Calu3 (cell line): ENCODE data around the gene RBM15. TPM values are rescaled to one million over a fixed set of nuclear protein-coding genes. Genes with fewer than 3 reads are reported as not detected.

Experiments
- BruUV-seq: library from RNA; stranded (reverse); fragments of 400-500 nt; replicated peaks from 2 replicates; lab custom pipeline; 2021; lab: Mats Ljungman, UMichigan
- CTCF ChIA-PET: fragments of 300-600 bp; sonication (Branson Sonifier 250); formaldehyde crosslinking; loops from one replicate; lab custom pipeline; 2022; ENCODE audit warnings: antibody characterized with exemption; lab: Charles Lee
- DNase-seq: peaks from one replicate; pipeline ENCODE4 v3.0.0; 2022
- H3K27ac Mint-ChIP-seq: one replicate; pipeline ENCODE4 v1.8.0; 2022; ENCODE audit warnings: mixed read lengths; ENCODE audit not compliant: unreplicated experiment
- H3K27me3 Mint-ChIP-seq: one replicate; pipeline ENCODE4 v1.8.0; 2022; ENCODE audit warnings: mixed read lengths; ENCODE audit not compliant: unreplicated experiment
- H3K36me3 Mint-ChIP-seq: one replicate; pipeline ENCODE4 v1.8.0; 2022; ENCODE audit warnings: mild to moderate bottlenecking, moderate library complexity, mixed read lengths; ENCODE audit not compliant: insufficient read depth, unreplicated experiment
- H3K4me1 Mint-ChIP-seq: one replicate; pipeline ENCODE4 v1.8.0; 2022; ENCODE audit warnings: mild to moderate bottlenecking, low read depth, mixed read lengths; ENCODE audit not compliant: unreplicated experiment
- H3K4me3 Mint-ChIP-seq: one replicate; pipeline ENCODE4 v1.8.0; 2022; ENCODE audit warnings: mild to moderate bottlenecking, low read depth, moderate library complexity, mixed read lengths; ENCODE audit not compliant: unreplicated experiment
- H3K9me3 Mint-ChIP-seq: one replicate; pipeline ENCODE4 v1.8.0; 2022; ENCODE audit warnings: low read depth, mixed read lengths; ENCODE audit not compliant: unreplicated experiment
- intact Hi-C: fragments of 100-400 bp; cut with micrococcal nuclease; formaldehyde crosslinking; loops from one replicate; pipeline ENCODE4 v1.10.0; 2022; ENCODE audit not compliant: unreplicated experiment
- total RNA-seq: library from RNA; stranded (reverse); gene quantifications from 2 replicates; pipeline ENCODE4 v1.2.3, GENCODE V29; 2022
- TF ChIP-seq, protein P1 (sequence below): fragments of 200-600 bp; IDR thresholded peaks from one replicate; pipeline ENCODE4 v1.8.0; 2022; ENCODE audit warnings: antibody characterized with exemption; ENCODE audit not compliant: unreplicated experiment

The RBM15 gene
- total RNA-seq, 1 experiment from 2014 or later = 35.6 TPM

DNA sequence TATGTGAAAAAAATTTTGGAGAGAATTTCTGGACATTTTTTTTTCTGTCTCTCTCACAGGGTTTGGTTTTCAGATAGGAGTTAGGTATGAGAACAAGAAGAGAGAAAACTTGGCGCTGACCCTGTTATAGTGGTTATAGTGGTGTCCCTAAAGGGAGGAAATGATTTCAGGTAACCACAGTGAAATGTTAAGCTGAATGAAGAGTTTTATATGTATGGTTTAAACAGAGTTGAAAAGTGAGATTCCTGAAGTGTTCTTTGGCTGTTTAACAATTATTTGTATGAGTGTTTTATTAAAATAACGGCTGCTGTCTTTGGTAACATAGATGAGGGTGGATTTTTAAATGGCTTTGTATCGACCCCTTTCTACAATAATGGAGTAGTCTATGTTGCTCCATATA lies 6.3 kb downstream of the RBM15 start:
- no TSS peak for BruUV-seq
- intact Hi-C loops = no loop called here
- no peak for DNase-seq
- Mint-ChIP-seq H3K4me1 (peaks cover 37% of the 10 kb centered on the region), H3K4me3 (no peak overlapping the region), H3K27me3 (no peaks in the 10 kb centered on the region), H3K36me3 (peaks cover 60% of the 10 kb centered on the region), H3K27ac (no peak overlapping the region), H3K9me3 (no peaks in the 10 kb centered on the region)
- TF ChIP-seq, protein P1, sequence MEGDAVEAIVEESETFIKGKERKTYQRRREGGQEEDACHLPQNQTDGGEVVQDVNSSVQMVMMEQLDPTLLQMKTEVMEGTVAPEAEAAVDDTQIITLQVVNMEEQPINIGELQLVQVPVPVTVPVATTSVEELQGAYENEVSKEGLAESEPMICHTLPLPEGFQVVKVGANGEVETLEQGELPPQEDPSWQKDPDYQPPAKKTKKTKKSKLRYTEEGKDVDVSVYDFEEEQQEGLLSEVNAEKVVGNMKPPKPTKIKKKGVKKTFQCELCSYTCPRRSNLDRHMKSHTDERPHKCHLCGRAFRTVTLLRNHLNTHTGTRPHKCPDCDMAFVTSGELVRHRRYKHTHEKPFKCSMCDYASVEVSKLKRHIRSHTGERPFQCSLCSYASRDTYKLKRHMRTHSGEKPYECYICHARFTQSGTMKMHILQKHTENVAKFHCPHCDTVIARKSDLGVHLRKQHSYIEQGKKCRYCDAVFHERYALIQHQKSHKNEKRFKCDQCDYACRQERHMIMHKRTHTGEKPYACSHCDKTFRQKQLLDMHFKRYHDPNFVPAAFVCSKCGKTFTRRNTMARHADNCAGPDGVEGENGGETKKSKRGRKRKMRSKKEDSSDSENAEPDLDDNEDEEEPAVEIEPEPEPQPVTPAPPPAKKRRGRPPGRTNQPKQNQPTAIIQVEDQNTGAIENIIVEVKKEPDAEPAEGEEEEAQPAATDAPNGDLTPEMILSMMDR = no peak
- CTCF ChIA-PET = no interaction called here

DNA sequence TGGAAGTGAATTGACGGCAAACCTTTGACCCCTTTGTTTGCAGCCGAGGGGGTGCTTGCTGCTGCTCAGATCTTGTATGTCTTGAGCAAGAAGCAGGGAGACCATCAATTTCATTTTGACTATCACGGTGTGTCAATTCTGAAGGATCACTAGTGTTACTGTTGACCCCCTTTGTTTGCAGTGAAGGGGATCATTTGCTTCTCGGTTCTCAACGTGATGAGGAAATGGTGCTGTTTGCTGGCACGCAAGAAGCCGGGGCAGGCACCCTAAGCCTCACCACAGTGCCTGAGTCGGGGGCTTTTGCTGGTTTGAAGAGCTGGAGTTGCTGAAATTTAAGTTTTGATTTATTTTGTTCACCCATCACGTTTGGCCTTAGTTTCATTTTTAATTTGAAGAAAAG lies 7.5 kb downstream of the RBM15 start:
- H3K9me3 Mint-ChIP-seq = no peaks in the 10 kb centered on the region
- CTCF ChIA-PET = no interaction called here
- no peak overlapping the region for H3K4me3 Mint-ChIP-seq
- no peaks in the 10 kb centered on the region for H3K27me3 Mint-ChIP-seq
- no peak overlapping the region for H3K27ac Mint-ChIP-seq
- TF ChIP-seq, protein P1 = no peak
- intact Hi-C loops = no loop called here
- H3K36me3 Mint-ChIP-seq = peaks cover 58% of the 10 kb centered on the region
- no peak for DNase-seq
- peaks cover 44% of the 10 kb centered on the region for H3K4me1 Mint-ChIP-seq
- no TSS peak for BruUV-seq

DNA sequence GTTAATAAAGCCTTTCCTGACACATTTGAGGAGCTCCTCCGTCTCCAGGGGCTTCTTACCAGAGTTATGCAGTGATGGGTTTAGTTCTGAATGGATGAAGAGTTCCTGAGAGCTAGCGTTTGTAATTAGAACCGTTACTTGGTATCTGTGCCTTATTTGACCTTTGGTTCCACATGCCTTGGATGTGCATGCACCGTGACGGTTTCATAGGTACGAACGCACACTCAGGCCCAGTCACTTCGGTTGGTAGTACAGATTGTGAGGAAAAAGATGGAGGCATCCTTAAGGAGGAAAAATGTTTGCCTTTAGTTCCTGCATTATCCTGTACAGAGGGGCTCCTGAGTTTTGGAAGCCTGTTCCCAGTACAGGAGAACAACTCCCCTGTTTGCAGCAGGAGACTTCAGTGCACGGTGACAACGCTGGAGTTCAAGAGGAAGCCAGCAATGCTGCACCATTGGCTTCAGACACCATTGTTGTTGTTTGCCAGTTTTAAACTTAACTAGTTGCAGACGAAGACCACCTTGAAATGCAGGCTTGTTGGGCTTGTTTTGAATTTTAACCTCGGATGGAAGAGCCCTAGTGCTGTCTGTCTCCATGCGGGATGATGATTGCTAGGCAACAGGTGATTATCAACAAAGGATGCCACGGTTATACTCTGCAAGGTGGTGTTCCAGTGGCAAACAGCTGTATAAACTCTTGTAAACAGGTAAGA lies 8.2 kb downstream of the RBM15 start:
- Mint-ChIP-seq H3K36me3 (peaks cover 51% of the 10 kb centered on the region), H3K27me3 (no peaks in the 10 kb centered on the region), H3K4me3 (no peak overlapping the region), H3K9me3 (no peaks in the 10 kb centered on the region), H3K4me1 (peaks cover 44% of the 10 kb centered on the region), H3K27ac (no peak overlapping the region)
- intact Hi-C loops = no loop called here
- DNase-seq = no peak
- CTCF ChIA-PET = no interaction called here
- TF ChIP-seq, protein P1 = no peak
- no TSS peak for BruUV-seq

DNA sequence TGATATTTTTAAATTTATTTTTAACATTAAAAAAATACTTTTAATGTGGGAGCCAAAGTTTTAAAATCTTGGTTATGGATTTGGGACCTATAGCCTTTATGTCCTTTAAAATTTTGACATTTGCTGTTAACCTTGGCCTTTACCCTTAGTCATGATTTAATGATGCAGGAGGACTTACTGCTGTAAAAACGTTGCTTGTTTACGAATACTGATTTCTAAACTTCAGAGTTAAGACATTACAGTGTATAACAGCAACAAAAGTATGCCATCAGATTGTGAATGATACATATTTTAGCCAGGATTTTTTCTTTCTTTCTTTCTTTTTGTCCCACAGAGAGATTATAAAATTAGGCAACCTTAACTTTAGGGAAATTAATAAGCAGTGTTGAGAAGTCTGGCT lies 8.9 kb downstream of the RBM15 start:
- CTCF ChIA-PET = no interaction called here
- no peak for DNase-seq
- peaks cover 44% of the 10 kb centered on the region for H3K4me1 Mint-ChIP-seq
- no peak overlapping the region for H3K27ac Mint-ChIP-seq
- no peaks in the 10 kb centered on the region for H3K9me3 Mint-ChIP-seq
- peaks cover 44% of the 10 kb centered on the region for H3K36me3 Mint-ChIP-seq
- no peak overlapping the region for H3K4me3 Mint-ChIP-seq
- intact Hi-C loops = no loop called here
- BruUV-seq = no TSS peak
- no peaks in the 10 kb centered on the region for H3K27me3 Mint-ChIP-seq
- TF ChIP-seq, protein P1 = no peak
